Activated CD4-positive, alpha-beta T cell treated with anti-CD3 and anti-CD28 coated beads, Interleukin-2, Interleukin-4, amounts not matched to agents 100 ng/mL and 50 ng/mL, durations not matched to agents 16 hours and 8 hours (primary cell): ENCODE measurements around the gene EREG.
"Not testable (repeated sequence)": the region's sequence is repeated elsewhere in the genome, so short reads cannot be mapped to it uniquely, and the experiment has no call there.

Experiments
- DNase-seq: peaks from one replicate; pipeline ENCODE4 v3.0.0-alpha.2; 2020; ENCODE audit warnings: low spot score

The EREG gene

DNA sequence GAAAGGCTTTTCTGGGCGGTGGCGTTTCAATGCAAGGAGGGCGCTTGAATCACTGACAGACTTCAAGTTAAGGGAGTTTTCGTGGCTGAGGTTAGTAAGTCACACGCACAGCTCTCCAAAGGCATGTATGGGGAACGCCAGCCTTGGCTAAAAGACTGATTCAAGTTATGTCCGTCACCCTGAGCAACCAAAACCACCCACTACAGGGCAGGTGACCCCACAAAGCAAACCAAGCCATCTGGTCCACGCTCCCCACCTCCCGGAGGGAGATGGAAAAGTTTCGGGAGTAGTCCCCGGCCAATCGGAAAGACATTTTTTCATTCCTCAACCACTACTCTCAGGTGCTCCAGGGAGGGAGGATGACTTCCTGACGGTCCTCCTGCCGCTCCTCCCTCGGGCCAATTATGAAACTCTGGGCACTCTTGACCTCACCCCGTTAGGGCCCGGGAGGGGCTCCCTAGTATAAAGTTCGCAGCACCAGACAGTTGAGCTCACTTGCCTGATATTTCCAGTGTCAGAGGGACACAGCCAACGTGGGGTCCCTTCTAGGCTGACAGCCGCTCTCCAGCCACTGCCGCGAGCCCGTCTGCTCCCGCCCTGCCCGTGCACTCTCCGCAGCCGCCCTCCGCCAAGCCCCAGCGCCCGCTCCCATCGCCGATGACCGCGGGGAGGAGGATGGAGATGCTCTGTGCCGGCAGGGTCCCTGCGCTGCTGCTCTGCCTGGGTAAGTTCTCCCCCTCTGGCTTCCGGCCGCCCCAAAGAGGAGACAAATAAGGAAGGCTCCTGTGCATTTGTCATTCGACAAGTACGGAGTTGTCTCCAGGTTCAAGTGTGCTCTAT, at the start of gene EREG:
TSS of gene EREG (plus strand) at position 494 of the 840 bp plus-strand sequence. CDS start at position 658, 164 bp downstream.
- DNase-seq = no peak

DNA sequence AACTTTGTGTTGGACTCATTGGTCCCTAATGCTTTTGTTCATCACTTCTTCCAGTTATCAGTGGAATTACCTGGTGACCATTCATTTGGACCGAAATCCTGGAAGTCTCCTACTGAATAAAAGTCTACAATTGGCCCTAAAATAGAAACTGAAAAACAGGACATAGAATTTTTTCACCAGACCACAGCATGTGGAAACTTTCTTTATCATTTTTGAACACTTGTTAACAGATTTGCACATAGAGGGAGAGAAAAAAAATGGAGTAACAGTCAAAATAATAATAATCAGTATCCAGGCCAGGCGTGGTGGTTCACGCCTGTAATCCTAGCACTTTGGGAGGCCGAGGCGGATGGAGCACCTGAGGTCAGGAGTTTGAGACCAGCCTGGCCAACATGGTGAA, 49.6 kb upstream of the EREG start:
- DNase-seq = no peak

GRCh38 chr4:74316397-74316796, 48.5 kb upstream of the EREG start:
- DNase-seq = no peak

GRCh38 chr4:74317616-74318246, 47.2 kb upstream of the EREG start:
- DNase-seq = no peak

- DNase-seq = no peak
Measured at GRCh38 chr4:74318276-74318675, 46.7 kb upstream of the EREG start.

GRCh38 chr4:74319470-74319869, 45.5 kb upstream of the EREG start:
- DNase-seq = no peak

DNA sequence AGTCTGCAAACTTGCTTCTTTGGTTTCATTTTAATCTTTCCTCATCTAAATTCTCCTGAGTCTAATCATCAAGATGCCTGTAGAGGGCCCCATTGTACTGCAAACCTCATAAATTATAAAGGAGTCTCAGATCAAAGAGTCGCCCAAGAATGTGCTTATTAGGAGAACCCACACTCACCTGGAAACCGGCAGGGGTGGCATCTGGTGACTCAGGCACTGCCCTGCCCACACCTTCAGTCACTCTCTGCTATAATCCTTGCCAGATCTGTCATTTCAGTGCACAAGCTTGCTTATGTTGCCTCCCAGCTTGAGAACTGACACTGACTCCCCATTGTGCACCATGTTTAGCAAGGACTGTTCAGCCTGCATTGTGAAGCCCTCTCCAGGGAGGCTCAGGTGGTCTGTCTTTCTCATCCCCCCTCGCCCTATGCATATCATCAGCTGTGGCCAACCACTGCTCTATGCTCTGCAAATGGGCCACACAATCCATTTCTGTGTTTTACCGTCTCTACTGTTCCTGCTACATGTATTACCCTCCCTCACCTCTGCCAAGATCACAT, 44.3 kb upstream of the EREG start:
- DNase-seq = peak; percentile 35

- DNase-seq = no peak
Measured at GRCh38 chr4:74322301-74322700, 42.6 kb upstream of the EREG start.

- no peak for DNase-seq
Measured at GRCh38 chr4:74323663-74324062, 41.3 kb upstream of the EREG start.

GRCh38 chr4:74324262-74324661, 40.7 kb upstream of the EREG start:
- no peak for DNase-seq

DNA sequence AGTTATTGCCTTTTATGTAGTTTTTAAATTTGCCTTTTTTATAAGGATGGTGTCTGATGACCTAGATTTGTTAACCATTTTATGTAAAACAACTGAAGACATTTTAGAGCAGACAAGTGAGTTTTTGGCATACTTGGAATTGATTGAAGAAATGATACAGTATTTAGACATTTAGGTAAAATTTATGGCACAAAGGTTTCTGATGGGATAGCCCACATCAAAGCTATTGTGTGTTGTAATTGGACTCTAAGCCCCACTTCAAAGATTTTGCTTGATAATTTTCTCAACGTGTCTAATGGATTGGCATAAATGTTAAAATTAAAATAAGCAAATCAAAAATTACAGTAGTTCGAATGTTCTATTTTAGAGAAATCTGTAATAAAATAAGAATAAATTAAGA, 39.1 kb upstream of the EREG start:
- no peak for DNase-seq

GRCh38 chr4:74327762-74328161, 37.2 kb upstream of the EREG start:
- no peak for DNase-seq

GRCh38 chr4:74328501-74328900, 36.4 kb upstream of the EREG start:
- no peak for DNase-seq

DNA sequence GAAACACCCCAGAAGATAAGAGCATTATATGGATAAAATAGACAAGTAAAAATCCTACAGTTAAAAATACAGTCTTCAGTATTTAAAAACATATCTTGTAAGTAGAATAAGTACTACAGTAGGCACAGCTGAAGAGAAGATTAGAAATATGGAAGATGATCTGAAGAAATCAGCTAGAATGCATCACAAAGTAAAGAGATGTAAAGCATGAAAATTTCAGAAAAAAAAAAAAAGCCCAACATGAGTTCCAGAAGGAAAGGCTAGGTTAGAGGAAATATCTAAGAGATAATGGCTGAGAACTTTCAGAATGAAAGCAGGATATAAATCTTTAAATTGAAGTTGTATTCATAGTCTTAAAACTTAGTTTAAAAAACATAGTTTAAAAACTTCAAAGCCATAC, 35.6 kb upstream of the EREG start:
- DNase-seq = no peak

DNA sequence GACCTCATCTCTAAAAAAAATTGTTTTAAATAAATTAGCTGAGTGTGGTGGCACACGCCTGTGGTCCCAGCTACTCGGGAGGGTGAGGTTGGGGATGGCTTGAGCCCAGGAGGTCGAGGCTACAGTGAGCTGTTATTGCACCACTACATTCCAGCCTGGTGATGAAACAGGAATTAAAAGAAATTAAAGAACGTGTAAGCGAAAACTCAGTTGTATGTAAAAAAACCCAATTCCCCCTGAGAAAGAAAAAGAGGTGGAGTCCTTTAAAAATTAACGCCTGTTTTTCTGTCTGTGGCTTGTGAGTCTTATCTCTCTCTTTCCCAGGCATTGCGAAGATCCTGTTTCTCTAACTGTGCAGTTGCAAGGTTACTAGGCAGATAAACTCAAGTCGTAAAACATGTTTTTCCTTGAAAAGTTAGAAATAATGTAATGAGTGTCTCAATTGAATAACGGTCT, 34.6 kb upstream of the EREG start:
- DNase-seq = no peak

- no peak for DNase-seq
Measured at GRCh38 chr4:74331252-74331651, 33.7 kb upstream of the EREG start.

DNA sequence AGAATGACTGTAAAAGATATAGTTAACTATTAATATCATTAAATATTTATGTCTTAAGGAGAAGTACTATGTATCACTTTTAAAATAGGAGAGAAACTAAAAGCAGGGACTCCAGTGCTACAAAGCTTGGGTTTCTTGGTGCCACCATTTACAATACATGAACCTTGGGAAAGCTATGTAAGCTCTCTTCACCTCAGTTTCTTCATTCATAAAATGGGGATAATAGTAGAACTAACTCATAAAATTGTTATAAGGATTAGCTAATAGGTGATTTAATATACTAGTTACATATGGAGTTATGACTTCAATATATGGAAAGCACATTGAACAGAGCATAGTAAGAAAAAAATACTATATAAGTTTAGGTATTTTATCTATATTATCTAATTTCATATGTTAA, 33.0 kb upstream of the EREG start:
- DNase-seq = no peak

DNA sequence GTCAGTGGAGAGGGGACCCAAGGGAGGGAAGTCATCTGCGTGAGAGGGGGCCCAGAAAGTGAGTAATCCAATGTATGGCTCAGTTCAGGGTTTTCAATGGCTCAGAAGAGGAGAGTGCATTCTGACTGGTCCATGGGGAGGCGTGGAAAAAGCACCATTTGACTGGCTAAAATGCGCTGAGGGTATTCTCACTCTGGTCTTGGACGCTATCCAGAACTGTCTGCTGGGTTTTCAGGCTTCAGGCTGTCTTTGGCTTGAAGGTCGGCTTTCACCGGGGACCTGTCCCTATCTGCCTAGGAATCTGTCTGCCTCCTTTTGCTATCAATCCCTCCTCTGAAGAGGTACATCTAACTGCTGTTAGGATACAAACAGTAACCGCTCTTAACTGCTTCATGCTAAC, 30.3 kb upstream of the EREG start:
- no peak for DNase-seq

- DNase-seq = no peak
Measured at GRCh38 chr4:74335341-74336021, 29.5 kb upstream of the EREG start.

DNA sequence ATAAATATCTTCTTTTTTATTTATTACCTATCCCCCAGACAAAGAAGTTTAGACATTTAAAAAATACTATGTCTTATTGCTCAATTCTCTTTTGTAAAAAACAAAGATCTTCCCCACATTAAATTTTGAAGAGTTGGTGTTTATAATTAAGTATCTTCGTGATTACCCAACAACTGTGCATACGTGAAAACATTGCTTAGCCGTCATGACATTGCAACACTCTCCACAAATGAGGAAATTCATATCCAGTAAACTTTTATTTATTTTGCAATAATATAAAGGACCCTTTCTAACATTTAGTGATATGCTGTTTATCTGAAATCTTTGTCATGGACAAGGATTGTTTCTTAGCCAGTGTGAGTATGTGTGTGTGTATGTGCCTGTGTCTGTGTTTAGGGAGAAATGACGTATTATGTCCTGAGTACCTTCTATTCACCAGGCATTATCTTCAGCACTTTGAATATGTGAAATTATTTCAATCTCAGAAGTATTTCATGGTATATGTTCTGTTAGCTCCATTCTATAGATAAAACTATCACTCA, 26.1 kb upstream of the EREG start:
- DNase-seq = no peak

- no peak for DNase-seq
Measured at GRCh38 chr4:74339501-74339900, 25.4 kb upstream of the EREG start.

GRCh38 chr4:74340421-74340820, 24.5 kb upstream of the EREG start:
- not testable (repeated sequence) for DNase-seq
